Choroid plexus epithelial cell (primary cell): ENCODE data around the gene GBP7.
"Not testable (repeated sequence)": the region's sequence is repeated elsewhere in the genome, so short reads cannot be mapped to it uniquely, and the experiment has no call there.

Source experiments
- DNase-seq: peaks from one replicate; pipeline ENCODE4 v3.0.0-alpha.2; 2010; ENCODE audit warnings: low read depth
- H3K4me3 ChIP-seq: 2 replicates; pipeline ENCODE4 v1.5.1; 2011; ENCODE audit warnings: low read depth, mild to moderate bottlenecking, control low read depth, low read length, moderate library complexity
- CTCF ChIP-seq: conservative IDR thresholded peaks from 2 replicates; pipeline ENCODE4 v1.5.1; 2011; ENCODE audit warnings: low read depth, mild to moderate bottlenecking, control low read depth, inconsistent platforms, low read length, moderate library complexity

The GBP7 gene

GRCh38 chr1:89130716-89131115, 45.1 kb downstream of the GBP7 start:
- no peak for DNase-seq
- no peak for TF ChIP-seq CTCF
- no peak overlapping the region for H3K4me3 ChIP-seq

- no peak overlapping the region for H3K4me3 ChIP-seq
- no peak for DNase-seq
- TF ChIP-seq CTCF, result no peak
These were observed 45.9 kb downstream of the GBP7 start for GRCh38 chr1:89129911-89130310.

GRCh38 chr1:89128003-89128458, 47.8 kb downstream of the GBP7 start:
- DNase-seq, H3K4me3 ChIP-seq: not testable (repeated sequence)

GRCh38 chr1:89126602-89127565, 48.9 kb downstream of the GBP7 start:
- DNase-seq, result peak; percentile 30
- not testable (repeated sequence) for H3K4me3 ChIP-seq

GRCh38 chr1:89125913-89126580, 49.8 kb downstream of the GBP7 start, which contains the start of gene GBP2:
GBP2 (minus strand) TSS chr1:89126114; CDS start chr1:89121966, 4,148 bp downstream.
- no peak for TF ChIP-seq CTCF
- H3K4me3 ChIP-seq, result peak within 1 kb of the TSS; percentile 60
- DNase-seq, result peak; percentile 92

- peak overlapping the region; percentile 60 for H3K4me3 ChIP-seq
- peak; percentile 15 for DNase-seq
- no peak for TF ChIP-seq CTCF
These were observed 50.4 kb downstream of the GBP7 start for GRCh38 chr1:89125240-89125912.

GRCh38 chr1:89121641-89122040, 54.2 kb downstream of the GBP7 start:
- no peak for TF ChIP-seq CTCF
- no peak overlapping the region for H3K4me3 ChIP-seq
- DNase-seq, result no peak
